ENCODE results near the gene RINT1. TPM values are rescaled to one million over a fixed set of nuclear protein-coding genes. Genes with fewer than 3 reads are reported as not detected.

The RINT1 gene
- total RNA-seq (ENCODE audit: low replicate concordance), result 10.2 and 18.1 TPM in 2 replicates

GRCh38 chr7:105531792-105532671 lies at the start of gene RINT1:
TSS of gene RINT1 (plus strand) at chr7:105532201. CDS start at chr7:105532316, 115 bp downstream.
- TF ChIP-seq CTCF (IDR thresholded peaks at IDR 0.05; ENCODE audit: insufficient read depth, low read length), result peak; percentile 82
- H3K4me3 ChIP-seq (ENCODE audit: low read depth, low read length), result peak within 1 kb of the TSS; percentile 99
- peak; percentile 89 for DNase-seq (ENCODE audit: low read depth)

- H3K4me3 ChIP-seq (ENCODE audit: low read depth, low read length), result no peak overlapping the region
- peak; percentile 41 for TF ChIP-seq CTCF (IDR thresholded peaks at IDR 0.05; ENCODE audit: insufficient read depth, low read length)
- peak; percentile 88 for DNase-seq (ENCODE audit: low read depth)
Observed at GRCh38 chr7:105487579-105488571, 44.1 kb upstream of the RINT1 start.

- DNase-seq (ENCODE audit: low read depth), result no peak
- H3K4me3 ChIP-seq (ENCODE audit: low read depth, low read length), result no peak overlapping the region
- TF ChIP-seq CTCF (IDR thresholded peaks at IDR 0.05; ENCODE audit: insufficient read depth, low read length), result no peak
Observed at GRCh38 chr7:105489409-105489808, 42.6 kb upstream of the RINT1 start.

GRCh38 chr7:105493196-105493922 lies 38.6 kb upstream of the RINT1 start:
- TF ChIP-seq CTCF (IDR thresholded peaks at IDR 0.05; ENCODE audit: insufficient read depth, low read length), result no peak
- no peak for DNase-seq (ENCODE audit: low read depth)
- no peak overlapping the region for H3K4me3 ChIP-seq (ENCODE audit: low read depth, low read length)

GRCh38 chr7:105493923-105494315 lies 38.1 kb upstream of the RINT1 start:
- DNase-seq (ENCODE audit: low read depth), result peak; percentile 84
- no peak overlapping the region for H3K4me3 ChIP-seq (ENCODE audit: low read depth, low read length)
- no peak for TF ChIP-seq CTCF (IDR thresholded peaks at IDR 0.05; ENCODE audit: insufficient read depth, low read length)

GRCh38 chr7:105496521-105496920 lies 35.5 kb upstream of the RINT1 start:
- DNase-seq (ENCODE audit: low read depth), result peak; percentile 76
- no peak for TF ChIP-seq CTCF (IDR thresholded peaks at IDR 0.05; ENCODE audit: insufficient read depth, low read length)
- no peak overlapping the region for H3K4me3 ChIP-seq (ENCODE audit: low read depth, low read length)
